ENCODE data around the gene RBFOX1. TPM values are rescaled to one million over a fixed set of nuclear protein-coding genes. Genes with fewer than 3 reads are reported as not detected.

The RBFOX1 gene
- total RNA-seq, 1 experiment from 2014 or later: not detected

DNA sequence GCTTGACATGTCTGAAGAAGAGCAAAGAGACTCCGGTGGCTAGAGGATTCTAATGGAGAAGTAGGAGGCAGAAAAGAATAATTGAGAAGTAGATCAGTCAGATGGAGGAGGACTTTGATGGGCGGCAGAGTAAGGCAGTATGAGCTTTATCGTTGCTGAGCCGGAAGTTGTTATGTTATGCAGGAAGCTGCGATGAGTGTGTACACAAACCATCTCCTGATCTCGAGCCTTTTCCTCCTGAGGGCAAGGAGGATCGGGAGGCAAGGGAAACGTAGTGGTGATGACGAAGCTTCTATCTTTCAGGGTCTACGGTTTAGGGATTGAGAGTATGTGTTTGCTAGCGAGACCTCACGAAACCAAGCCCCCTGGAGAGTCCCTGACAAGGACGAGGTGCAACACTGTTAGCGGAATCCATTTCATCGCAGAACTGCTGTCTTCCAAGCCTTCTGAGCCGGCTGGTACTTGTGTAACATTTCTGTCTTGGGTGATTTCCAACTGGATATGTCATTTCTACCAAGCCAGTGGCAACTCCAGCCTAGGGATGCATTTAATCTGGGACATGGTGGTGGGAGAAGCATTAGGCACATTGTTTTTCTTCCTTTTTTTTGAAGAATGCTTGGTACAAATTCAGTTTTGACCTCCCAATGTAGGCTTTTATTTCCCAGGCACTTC is 45.5 kb downstream of the RBFOX1 start:
- BruUV-seq (replicated peaks): no TSS peak
- ChIA-PET CTCF (no interaction called here), RAD21 (ENCODE audit: low non-redundant PET in 1 of 2, low total read pairs in 2 of 2, uncharacterized antibody in 2 of 2, unreplicated experiment in 2 of 2) (no interaction called here), POLR2A (no interaction called here)
- Histone ChIP-seq H3K36me3 (ENCODE audit: control insufficient read depth in 1 of 2, insufficient read depth in 2 of 2, low read length in 2 of 2) (no peaks in the 10 kb centered on the region), H3K27me3 (ENCODE audit: insufficient read depth, low read length) (no peaks in the 10 kb centered on the region), H3K4me2 (ENCODE audit: low read length) (no peak overlapping the region), H3K9me3 (ENCODE audit: control insufficient read depth in 1 of 2, insufficient read depth in 1 of 2, low read depth in 1 of 2, low read length in 2 of 2) (peaks cover 13 to 28% of the 10 kb centered on the region in 2 experiments; a peak in 2 of 4 replicates), H2AFZ (ENCODE audit: low read depth, low read length, poor library complexity, severe bottlenecking) (no peak overlapping the region), H4K20me1 (ENCODE audit: insufficient read depth) (no peaks in the 10 kb centered on the region), H3K4me1 (ENCODE audit: control insufficient read depth in 1 of 2, insufficient read depth in 2 of 2, low read length in 2 of 2) (no peaks in the 10 kb centered on the region), H3K9ac (ENCODE audit: low read length) (no peak overlapping the region), H3K27ac (ENCODE audit: low read depth, low read length) (no peak overlapping the region), H3K4me3 (replicated peaks in 1 of 2; ENCODE audit: low read depth in 1 of 2, low read length in 2 of 2) (no peak overlapping the region), H3K79me2 (ENCODE audit: insufficient read depth, low read length) (no peaks in the 10 kb centered on the region), H3K9me2 (ENCODE audit: insufficient read depth) (no peaks in the 10 kb centered on the region)
- intact Hi-C loops (cut with micrococcal nuclease): no loop called here
- no peak for DNase-seq (ENCODE audit: low read depth, low spot score)
- no peak for ATAC-seq
- TF ChIP-seq, protein P1, sequence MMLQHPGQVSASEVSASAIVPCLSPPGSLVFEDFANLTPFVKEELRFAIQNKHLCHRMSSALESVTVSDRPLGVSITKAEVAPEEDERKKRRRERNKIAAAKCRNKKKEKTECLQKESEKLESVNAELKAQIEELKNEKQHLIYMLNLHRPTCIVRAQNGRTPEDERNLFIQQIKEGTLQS (IDR thresholded peaks at IDR 0.05): no peak
- TF ChIP-seq EZH2 (IDR thresholded peaks at IDR 0.05) (no peak), FOSL1 (IDR thresholded peaks at IDR 0.05; ENCODE audit: low read depth) (no peak)
- TF ChIP-seq, protein P2, sequence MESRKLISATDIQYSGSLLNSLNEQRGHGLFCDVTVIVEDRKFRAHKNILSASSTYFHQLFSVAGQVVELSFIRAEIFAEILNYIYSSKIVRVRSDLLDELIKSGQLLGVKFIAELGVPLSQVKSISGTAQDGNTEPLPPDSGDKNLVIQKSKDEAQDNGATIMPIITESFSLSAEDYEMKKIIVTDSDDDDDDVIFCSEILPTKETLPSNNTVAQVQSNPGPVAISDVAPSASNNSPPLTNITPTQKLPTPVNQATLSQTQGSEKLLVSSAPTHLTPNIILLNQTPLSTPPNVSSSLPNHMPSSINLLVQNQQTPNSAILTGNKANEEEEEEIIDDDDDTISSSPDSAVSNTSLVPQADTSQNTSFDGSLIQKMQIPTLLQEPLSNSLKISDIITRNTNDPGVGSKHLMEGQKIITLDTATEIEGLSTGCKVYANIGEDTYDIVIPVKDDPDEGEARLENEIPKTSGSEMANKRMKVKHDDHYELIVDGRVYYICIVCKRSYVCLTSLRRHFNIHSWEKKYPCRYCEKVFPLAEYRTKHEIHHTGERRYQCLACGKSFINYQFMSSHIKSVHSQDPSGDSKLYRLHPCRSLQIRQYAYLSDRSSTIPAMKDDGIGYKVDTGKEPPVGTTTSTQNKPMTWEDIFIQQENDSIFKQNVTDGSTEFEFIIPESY (IDR thresholded peaks at IDR 0.05; ENCODE audit: extremely low read depth, insufficient replicate concordance, low read length): no peak
- TF ChIP-seq, protein P3, sequence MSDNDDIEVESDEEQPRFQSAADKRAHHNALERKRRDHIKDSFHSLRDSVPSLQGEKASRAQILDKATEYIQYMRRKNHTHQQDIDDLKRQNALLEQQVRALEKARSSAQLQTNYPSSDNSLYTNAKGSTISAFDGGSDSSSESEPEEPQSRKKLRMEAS (IDR thresholded peaks at IDR 0.05): no peak
- TF ChIP-seq, protein P4, sequence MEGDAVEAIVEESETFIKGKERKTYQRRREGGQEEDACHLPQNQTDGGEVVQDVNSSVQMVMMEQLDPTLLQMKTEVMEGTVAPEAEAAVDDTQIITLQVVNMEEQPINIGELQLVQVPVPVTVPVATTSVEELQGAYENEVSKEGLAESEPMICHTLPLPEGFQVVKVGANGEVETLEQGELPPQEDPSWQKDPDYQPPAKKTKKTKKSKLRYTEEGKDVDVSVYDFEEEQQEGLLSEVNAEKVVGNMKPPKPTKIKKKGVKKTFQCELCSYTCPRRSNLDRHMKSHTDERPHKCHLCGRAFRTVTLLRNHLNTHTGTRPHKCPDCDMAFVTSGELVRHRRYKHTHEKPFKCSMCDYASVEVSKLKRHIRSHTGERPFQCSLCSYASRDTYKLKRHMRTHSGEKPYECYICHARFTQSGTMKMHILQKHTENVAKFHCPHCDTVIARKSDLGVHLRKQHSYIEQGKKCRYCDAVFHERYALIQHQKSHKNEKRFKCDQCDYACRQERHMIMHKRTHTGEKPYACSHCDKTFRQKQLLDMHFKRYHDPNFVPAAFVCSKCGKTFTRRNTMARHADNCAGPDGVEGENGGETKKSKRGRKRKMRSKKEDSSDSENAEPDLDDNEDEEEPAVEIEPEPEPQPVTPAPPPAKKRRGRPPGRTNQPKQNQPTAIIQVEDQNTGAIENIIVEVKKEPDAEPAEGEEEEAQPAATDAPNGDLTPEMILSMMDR (IDR thresholded peaks at IDR 0.05 in 2 of 3, conservative IDR thresholded peaks at IDR 0.05 in 1 of 3; ENCODE audit: borderline replicate concordance in 1 of 3, insufficient read depth in 1 of 3, low read depth in 2 of 3, low read length in 2 of 3): no peak
